IMR-90 (cell line): Measurements from ENCODE around the gene FMNL3.
A peak's percentile ranks its signal among the peaks of the same experiment; 100 is the strongest.

Experiments
- CTCF ChIP-seq: conservative IDR thresholded peaks from 2 replicates; pipeline ENCODE4 v1.5.1; 2012; ENCODE audit warnings: mild to moderate bottlenecking, low read depth, low read length, improper control_type of control experiment
- POLR2A ChIP-seq: IDR thresholded peaks from 2 replicates; pipeline ENCODE4 v1.6.1; 2012; ENCODE audit warnings: mild to moderate bottlenecking, low read depth, low read length

GRCh38 chr12:49626169-49626835, 80.9 kb downstream of the FMNL3 start:
- TF ChIP-seq POLR2A (no peak), CTCF (peak; percentile 29)
